ENCODE results near the gene OTOF. TPM values are rescaled to one million over a fixed set of nuclear protein-coding genes. Genes with fewer than 3 reads are reported as not detected.

The OTOF gene
- total and polyA plus RNA-seq, 2 of the 4 experiments (the other 2 are of a cell fraction) = 0.03 TPM; not detected in 1

GRCh38 chr2:26519396-26520147, 41.6 kb upstream of the OTOF start:
- no peak overlapping the region for H4K91ac ChIP-seq (ENCODE audit: insufficient read depth, low read depth, low read length)
- no peak overlapping the region for H3K4ac ChIP-seq (ENCODE audit: low read depth, low read length)
- in situ Hi-C loops (cut with MboI; ENCODE audit: low sequenced_read_pairs) = no loop called here
- no peak overlapping the region for H2BK20ac ChIP-seq (ENCODE audit: low read depth, low read length)
- dilution Hi-C loops (cut with HindIII; ENCODE audit: low sequenced_read_pairs, unreplicated experiment) = no loop called here
- H3K18ac ChIP-seq (ENCODE audit: low read depth, low read length) = no peak overlapping the region
- no peaks in the 10 kb centered on the region for H3K79me1 ChIP-seq (ENCODE audit: low read depth in 1 of 2, low read length in 2 of 2)
- H3K14ac ChIP-seq (replicated peaks; ENCODE audit: low read depth, low read length) = no peak overlapping the region
- no peak overlapping the region for H2AFZ ChIP-seq (replicated peaks; ENCODE audit: low read length, poor library complexity)
- no peak overlapping the region for H2AK5ac ChIP-seq (ENCODE audit: low read depth, low read length)
- H3K9me1 ChIP-seq (ENCODE audit: insufficient read depth, low read length) = no peaks in the 10 kb centered on the region
- no peaks in the 10 kb centered on the region for H4K20me1 ChIP-seq (ENCODE audit: insufficient read depth, low read length)
- no peak overlapping the region for H3K4me2 ChIP-seq (ENCODE audit: low read depth, low read length)
- no peak overlapping the region for H3K27ac ChIP-seq (ENCODE audit: insufficient read depth, low read length)
- H2BK5ac ChIP-seq (ENCODE audit: low read depth, low read length, poor library complexity, severe bottlenecking) = no peak overlapping the region
- H3K36me3 ChIP-seq (ENCODE audit: control insufficient read depth, insufficient read depth, low read length) = no peaks in the 10 kb centered on the region
- H3K56ac ChIP-seq (ENCODE audit: extremely low read depth, insufficient read depth, low read length) = no peak overlapping the region
- H4K8ac ChIP-seq (ENCODE audit: low read depth in 2 of 2, low read length in 2 of 2) = no peak overlapping the region
- intact Hi-C loops (cut with micrococcal nuclease) = no loop called here
- CTCF ChIA-PET = no interaction called here
- no peak overlapping the region for H4K5ac ChIP-seq (ENCODE audit: low read depth, low read length)
- ATAC-seq (ENCODE audit: low read depth) (no peak), DNase-seq (no peak)
- H3K9me3 ChIP-seq (ENCODE audit: control insufficient read depth, insufficient read depth, low read length) = no peaks in the 10 kb centered on the region
- H3K4me1 ChIP-seq (ENCODE audit: control insufficient read depth, insufficient read depth, low read length) = no peaks in the 10 kb centered on the region
- peaks cover 59% of the 10 kb centered on the region for H3K27me3 ChIP-seq (ENCODE audit: control insufficient read depth, insufficient read depth, low read length)
- no peak overlapping the region for H2BK15ac ChIP-seq (ENCODE audit: low read depth, low read length)
- POLR2A ChIA-PET (ENCODE audit: unreplicated experiment) = no interaction called here
- BruUV-seq (replicated peaks) = no TSS peak
- no peak overlapping the region for H3K9ac ChIP-seq (ENCODE audit: low read depth, low read length)
- H3K4me3 ChIP-seq (ENCODE audit: insufficient read depth, low read depth, low read length) = no peak overlapping the region
- no peak overlapping the region for H3K23ac ChIP-seq (ENCODE audit: low read depth, low read length)
- TF ChIP-seq RFX5 (IDR thresholded peaks at IDR 0.05; ENCODE audit: low read depth, low read length) (no peak), SMC3 (IDR thresholded peaks at IDR 0.05; ENCODE audit: low read depth, low read length) (no peak), CEBPB (IDR thresholded peaks at IDR 0.05; ENCODE audit: low read depth, low read length) (no peak)
- no peak overlapping the region for H2BK120ac ChIP-seq (ENCODE audit: low read depth, low read length)
- no CpG with 5 or more reads among the region's 8 CpGs for WGBS, 2 experiments (ENCODE audit: extremely low coverage in 2 of 2, insufficient read length in 1 of 2)
- H2AK9ac ChIP-seq (replicated peaks; ENCODE audit: low read depth, low read length, poor library complexity) = no peak overlapping the region
